ENCODE results near the gene RHOG.

DNA sequence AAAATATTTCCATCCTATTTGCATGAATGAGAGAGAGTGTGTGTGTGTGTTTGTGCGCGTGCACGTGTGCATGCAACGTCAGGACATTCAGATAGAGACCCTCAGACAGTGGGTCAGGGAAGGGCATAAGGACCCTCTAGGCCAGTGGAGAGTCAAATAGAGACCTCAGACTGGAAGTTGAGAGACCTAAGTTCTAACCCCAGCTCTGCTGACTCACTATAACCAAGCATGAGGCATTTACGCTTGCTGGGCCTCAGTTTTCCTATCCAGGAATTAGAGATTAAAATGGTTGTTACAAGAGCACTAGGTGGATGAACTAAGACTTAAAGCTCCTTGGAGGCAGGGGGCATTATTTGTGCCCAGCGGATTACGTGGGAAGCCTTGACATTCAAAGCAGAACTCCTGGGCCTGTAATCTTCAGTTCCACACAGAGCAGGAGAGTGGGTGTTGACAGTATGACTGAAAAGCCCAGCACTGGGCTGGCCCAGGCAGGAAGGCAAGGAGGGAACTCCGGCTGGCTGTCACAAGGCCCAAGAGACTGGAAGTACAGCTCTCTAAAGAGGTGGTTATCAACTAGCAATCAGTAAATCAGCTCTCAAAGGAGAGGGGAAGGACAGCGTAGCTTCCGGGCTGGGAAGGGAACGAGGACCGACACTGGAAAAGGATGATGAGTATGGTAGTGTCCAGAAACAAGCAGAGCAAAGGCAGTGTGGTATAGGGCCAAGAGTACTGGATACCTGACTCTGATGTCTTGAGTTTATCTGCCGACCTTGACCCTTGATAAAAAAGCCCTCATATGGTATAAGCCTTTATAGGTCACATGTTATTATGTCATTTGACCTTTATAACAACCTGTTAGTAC is 9.2 kb downstream of the RHOG start:
- no peak for TF ChIP-seq POLR2A (IDR thresholded peaks at IDR 0.05)
- TF ChIP-seq, protein P1, sequence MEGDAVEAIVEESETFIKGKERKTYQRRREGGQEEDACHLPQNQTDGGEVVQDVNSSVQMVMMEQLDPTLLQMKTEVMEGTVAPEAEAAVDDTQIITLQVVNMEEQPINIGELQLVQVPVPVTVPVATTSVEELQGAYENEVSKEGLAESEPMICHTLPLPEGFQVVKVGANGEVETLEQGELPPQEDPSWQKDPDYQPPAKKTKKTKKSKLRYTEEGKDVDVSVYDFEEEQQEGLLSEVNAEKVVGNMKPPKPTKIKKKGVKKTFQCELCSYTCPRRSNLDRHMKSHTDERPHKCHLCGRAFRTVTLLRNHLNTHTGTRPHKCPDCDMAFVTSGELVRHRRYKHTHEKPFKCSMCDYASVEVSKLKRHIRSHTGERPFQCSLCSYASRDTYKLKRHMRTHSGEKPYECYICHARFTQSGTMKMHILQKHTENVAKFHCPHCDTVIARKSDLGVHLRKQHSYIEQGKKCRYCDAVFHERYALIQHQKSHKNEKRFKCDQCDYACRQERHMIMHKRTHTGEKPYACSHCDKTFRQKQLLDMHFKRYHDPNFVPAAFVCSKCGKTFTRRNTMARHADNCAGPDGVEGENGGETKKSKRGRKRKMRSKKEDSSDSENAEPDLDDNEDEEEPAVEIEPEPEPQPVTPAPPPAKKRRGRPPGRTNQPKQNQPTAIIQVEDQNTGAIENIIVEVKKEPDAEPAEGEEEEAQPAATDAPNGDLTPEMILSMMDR (IDR thresholded peaks at IDR 0.05), result no peak
